OCI-LY3 (cell line): Measurements from ENCODE around the gene PRDM16.

ENCODE experiments used
- H2AFZ ChIP-seq: fragments of 200-600, 300-600 bp; shearing (Covaris generic); 2 replicates; pipeline ENCODE4 v1.6.0; 2014; ENCODE audit warnings: antibody characterized with exemption, low read depth, low read length
- H3K27ac ChIP-seq: fragments of 200-600, 300-600 bp; sonication (generic); 2 replicates; pipeline ENCODE4 v1.5.1; 2014; ENCODE audit warnings: mild to moderate bottlenecking, low read length, moderate library complexity, mixed read lengths
- H3K27me3 ChIP-seq: fragments of 200-600, 300-600 bp; sonication (generic); 2 replicates; pipeline ENCODE4 v1.6.1; 2014; ENCODE audit warnings: low read depth, low read length, mixed read lengths
- H3K36me3 ChIP-seq: fragments of 200-600, 300-600 bp; sonication (generic); replicated peaks from 2 replicates; pipeline ENCODE3; 2014; ENCODE audit warnings: low read depth, low read length, mixed read lengths
- H3K4me1 ChIP-seq: fragments of 300-600, 200-600 bp; sonication (generic); 2 replicates; pipeline ENCODE4 v1.6.1; 2014; ENCODE audit warnings: low read length, mixed read lengths
- H3K4me2 ChIP-seq: fragments of 200-600, 300-600 bp; sonication (generic); 2 replicates; pipeline ENCODE4 v1.6.1; 2014; ENCODE audit warnings: low read length, mixed read lengths
- H3K4me3 ChIP-seq: fragments of 300-600, 200-600 bp; sonication (generic); 2 replicates; pipeline ENCODE4 v1.5.1; 2014; ENCODE audit warnings: antibody characterized with exemption, mild to moderate bottlenecking, low read length, moderate library complexity
- H3K79me2 ChIP-seq: fragments of 300-600, 200-600 bp; shearing (Covaris generic); 2 replicates; pipeline ENCODE4 v1.6.1; 2014; ENCODE audit warnings: mild to moderate bottlenecking, low read length, mixed read lengths
- H3K9ac ChIP-seq: fragments of 300-600, 200-600 bp; shearing (Covaris generic); 2 replicates; pipeline ENCODE4 v1.6.0; 2014; ENCODE audit warnings: mild to moderate bottlenecking, low read length, moderate library complexity
- H3K9me3 ChIP-seq: fragments of 200-600, 300-600 bp; shearing (Covaris generic); 2 replicates; pipeline ENCODE4 v1.6.1; 2014; ENCODE audit warnings: low read length, mixed read lengths; ENCODE audit not compliant: insufficient read depth
- H4K20me1 ChIP-seq: fragments of 200-600, 300-600 bp; sonication (generic); 2 replicates; pipeline ENCODE4 v1.6.1; 2016; ENCODE audit warnings: low read length, mixed read lengths; ENCODE audit not compliant: insufficient read depth
- CTCF ChIP-seq: fragments of 200-600, 300-600 bp; sonication (generic); IDR thresholded peaks from 2 replicates; pipeline ENCODE4 v1.5.1; 2014; ENCODE audit warnings: antibody characterized with exemption, low read length, low read depth
- EZH2phosphoT487 ChIP-seq: fragments of 200-600 bp; shearing (Covaris generic); IDR thresholded peaks from 2 replicates; pipeline ENCODE4 v1.6.1; 2018; ENCODE audit warnings: antibody characterized with exemption, mixed run types, low read depth

Gene PRDM16

DNA sequence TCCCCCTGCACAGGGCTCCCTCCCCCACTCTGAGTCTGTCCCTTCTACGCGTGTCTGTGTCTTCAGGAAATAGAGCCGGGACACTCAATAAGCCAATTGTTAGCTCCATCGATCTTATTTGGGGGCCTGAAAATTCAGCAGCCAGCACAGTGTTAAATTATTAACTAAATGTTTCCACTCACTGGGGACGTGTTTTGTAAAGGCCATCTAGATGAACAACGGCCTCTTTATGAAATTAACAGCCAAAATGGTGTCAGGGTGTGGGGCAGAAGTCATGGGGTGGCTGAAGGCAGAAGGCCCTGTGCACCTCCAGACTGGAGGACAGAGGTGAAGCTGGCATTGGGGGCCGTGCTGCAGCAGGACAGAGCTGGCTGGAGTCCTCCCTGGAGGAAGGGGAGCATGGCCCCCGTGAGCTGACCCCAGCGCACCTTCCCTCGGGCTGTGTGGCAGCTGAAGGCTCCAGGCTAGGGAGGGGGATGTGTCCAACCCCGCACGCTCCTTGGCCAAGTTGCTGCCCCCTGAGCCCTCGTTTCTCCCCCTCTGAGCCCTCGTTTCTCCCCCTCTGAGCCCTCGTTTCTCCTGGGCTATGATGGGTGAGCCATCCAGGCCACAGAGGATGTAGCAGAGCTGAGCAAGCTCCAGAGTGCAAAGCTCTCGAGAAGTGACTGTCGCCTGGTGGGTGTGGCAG is 271.7 kb downstream of the PRDM16 start:
- H3K79me2 ChIP-seq, result no peaks in the 10 kb centered on the region
- TF ChIP-seq EZH2phosphoT487 (no peak), CTCF (no peak)
- H4K20me1 ChIP-seq, result no peaks in the 10 kb centered on the region
- no peak overlapping the region for H3K9ac ChIP-seq
- H3K4me3 ChIP-seq, result no peak overlapping the region
- H3K9me3 ChIP-seq, result no peaks in the 10 kb centered on the region
- no peaks in the 10 kb centered on the region for H3K27me3 ChIP-seq
- no peaks in the 10 kb centered on the region for H3K4me1 ChIP-seq
- H3K36me3 ChIP-seq, result no peaks in the 10 kb centered on the region
- no peak overlapping the region for H2AFZ ChIP-seq
- no peak overlapping the region for H3K4me2 ChIP-seq
- no peak overlapping the region for H3K27ac ChIP-seq

- TF ChIP-seq EZH2phosphoT487, result no peak
- TF ChIP-seq CTCF, result no peak
These were observed 272.4 kb downstream of the PRDM16 start for GRCh38 chr1:3341236-3341994.

GRCh38 chr1:3342960-3343359 is 274.0 kb downstream of the PRDM16 start:
- no peaks in the 10 kb centered on the region for H3K9me3 ChIP-seq
- H3K27me3 ChIP-seq, result no peaks in the 10 kb centered on the region
- no peak overlapping the region for H3K9ac ChIP-seq
- no peak overlapping the region for H3K4me3 ChIP-seq
- TF ChIP-seq CTCF (no peak), EZH2phosphoT487 (no peak)
- no peaks in the 10 kb centered on the region for H3K4me1 ChIP-seq
- no peak overlapping the region for H3K27ac ChIP-seq
- no peaks in the 10 kb centered on the region for H4K20me1 ChIP-seq
- H3K36me3 ChIP-seq, result no peaks in the 10 kb centered on the region
- H2AFZ ChIP-seq, result no peak overlapping the region
- no peak overlapping the region for H3K4me2 ChIP-seq
- no peaks in the 10 kb centered on the region for H3K79me2 ChIP-seq

More at GRCh38 chr1:3341236-3341994, 272.4 kb downstream of the PRDM16 start:
- Histone ChIP-seq H3K9me3 (no peaks in the 10 kb centered on the region), H3K4me3 (no peak overlapping the region), H3K27me3 (no peaks in the 10 kb centered on the region), H3K4me2 (no peak overlapping the region), H2AFZ (no peak overlapping the region), H3K27ac (no peak overlapping the region), H3K4me1 (no peaks in the 10 kb centered on the region), H4K20me1 (no peaks in the 10 kb centered on the region), H3K79me2 (no peaks in the 10 kb centered on the region), H3K36me3 (no peaks in the 10 kb centered on the region), H3K9ac (no peak overlapping the region)

GRCh38 chr1:3344395-3344794 is 275.4 kb downstream of the PRDM16 start:
- Histone ChIP-seq H3K9ac (no peak overlapping the region), H3K9me3 (no peaks in the 10 kb centered on the region), H3K27me3 (no peaks in the 10 kb centered on the region), H3K4me3 (no peak overlapping the region), H3K36me3 (no peaks in the 10 kb centered on the region), H3K4me2 (no peak overlapping the region), H4K20me1 (no peaks in the 10 kb centered on the region), H2AFZ (no peak overlapping the region), H3K79me2 (no peaks in the 10 kb centered on the region), H3K27ac (no peak overlapping the region), H3K4me1 (no peaks in the 10 kb centered on the region)
- TF ChIP-seq CTCF (no peak), EZH2phosphoT487 (no peak)
